HG02678 (cell line): ENCODE measurements around the gene CRIM1.

Experiments
- ATAC-seq: cut with Tn5 transposase; IDR thresholded peaks from one replicate; pipeline ENCODE4 v1.9.1; 2021; ENCODE audit warnings: mild to moderate bottlenecking, moderate library complexity; ENCODE audit not compliant: unreplicated experiment

Gene CRIM1

GRCh38 chr2:36477746-36478145, 122.2 kb downstream of the CRIM1 start:
- ATAC-seq = peak; percentile 23

GRCh38 chr2:36478332-36478738, 122.8 kb downstream of the CRIM1 start:
- ATAC-seq = no peak

DNA sequence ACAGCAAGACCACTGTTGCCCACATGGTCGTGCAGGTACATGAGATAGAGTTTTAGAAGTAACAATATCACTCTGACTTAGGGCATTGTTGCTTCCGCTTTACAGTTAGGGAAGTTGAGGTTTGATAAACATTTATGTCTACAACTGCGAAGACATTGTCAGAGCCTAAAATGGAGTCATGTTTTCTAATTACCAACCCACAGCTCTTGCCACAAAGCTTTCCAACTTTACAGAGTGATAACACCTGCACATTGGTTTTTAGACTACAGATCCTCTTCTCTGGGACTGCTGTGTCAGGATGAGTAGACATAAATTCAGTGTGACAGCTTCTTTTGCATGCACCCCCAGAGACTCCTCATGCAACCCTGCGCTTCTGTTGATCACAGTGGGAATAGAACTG, 123.4 kb downstream of the CRIM1 start:
- ATAC-seq = no peak

- no peak for ATAC-seq
Measured at GRCh38 chr2:36479406-36479805, 123.8 kb downstream of the CRIM1 start.

GRCh38 chr2:36480028-36480427, 124.5 kb downstream of the CRIM1 start:
- no peak for ATAC-seq

DNA sequence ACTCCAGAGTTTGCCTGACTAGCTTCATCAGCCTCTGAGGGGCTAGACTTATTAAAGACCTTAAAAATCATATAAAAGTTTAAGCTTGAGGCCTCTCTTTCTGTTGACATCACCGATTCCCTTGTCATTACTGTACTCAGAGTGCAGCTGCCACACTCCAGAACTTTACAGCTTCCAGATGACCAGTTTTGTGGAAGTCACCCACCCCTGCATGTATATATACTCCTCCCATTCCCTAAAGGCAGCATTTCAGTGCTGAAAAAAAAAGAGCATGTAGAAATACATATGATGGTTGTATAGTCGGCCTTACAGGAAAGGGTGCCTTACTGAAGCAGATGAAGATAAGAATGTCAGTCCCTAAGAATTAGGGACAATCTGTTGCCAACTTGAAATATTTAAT, 125.1 kb downstream of the CRIM1 start:
- no peak for ATAC-seq

GRCh38 chr2:36481709-36482108, 126.1 kb downstream of the CRIM1 start:
- no peak for ATAC-seq

DNA sequence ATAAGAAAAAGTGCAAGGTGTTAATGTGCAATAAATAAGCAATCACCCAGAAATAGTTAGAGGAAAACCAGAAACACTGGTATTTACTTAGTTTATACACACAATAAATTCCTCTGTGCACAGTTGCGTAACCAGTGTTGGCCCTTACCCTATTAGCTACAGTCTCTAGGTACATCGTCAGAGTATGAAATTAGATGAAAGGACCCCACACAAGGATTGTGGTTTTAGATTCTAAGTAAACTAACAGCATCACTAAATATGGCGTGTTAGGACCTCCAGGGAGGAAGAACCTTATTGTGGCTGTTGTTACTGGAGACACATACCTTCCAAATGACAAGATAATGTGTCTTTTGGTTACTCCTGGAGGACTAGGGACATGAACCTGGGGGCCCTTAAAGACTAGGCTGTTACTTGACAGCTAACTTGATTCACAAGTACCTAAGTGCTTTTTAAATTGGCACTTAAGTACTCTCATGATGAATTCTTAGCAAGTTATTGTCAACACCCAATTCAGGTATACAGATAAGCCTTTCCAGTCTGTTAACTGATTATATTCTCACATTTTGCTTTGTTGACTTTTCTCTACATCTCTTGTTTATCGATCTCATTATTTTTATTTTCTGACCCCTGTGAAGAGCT, 127.1 kb downstream of the CRIM1 start:
- no peak for ATAC-seq

GRCh38 chr2:36483290-36483689, 127.7 kb downstream of the CRIM1 start:
- no peak for ATAC-seq

- ATAC-seq = no peak
Measured at GRCh38 chr2:36484454-36484853, 128.9 kb downstream of the CRIM1 start.

DNA sequence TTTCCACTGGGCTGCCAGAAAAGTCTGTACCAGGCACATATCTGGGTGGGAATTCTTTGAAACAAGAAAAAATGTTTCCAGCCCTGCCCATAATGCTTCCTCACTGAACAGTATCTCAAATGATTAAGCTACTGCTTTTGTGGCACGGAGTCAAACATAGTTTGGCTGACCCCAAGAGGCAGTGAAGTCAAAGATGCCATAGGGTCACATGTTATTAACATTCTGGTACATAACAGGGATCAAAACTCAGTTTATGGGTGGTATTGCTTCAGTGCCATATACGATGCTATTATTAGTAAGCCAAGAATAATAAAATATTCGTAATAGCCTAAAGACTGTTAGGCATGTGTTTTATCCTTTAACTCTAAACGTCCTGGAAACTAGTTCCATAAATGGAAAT, 129.9 kb downstream of the CRIM1 start:
- no peak for ATAC-seq

DNA sequence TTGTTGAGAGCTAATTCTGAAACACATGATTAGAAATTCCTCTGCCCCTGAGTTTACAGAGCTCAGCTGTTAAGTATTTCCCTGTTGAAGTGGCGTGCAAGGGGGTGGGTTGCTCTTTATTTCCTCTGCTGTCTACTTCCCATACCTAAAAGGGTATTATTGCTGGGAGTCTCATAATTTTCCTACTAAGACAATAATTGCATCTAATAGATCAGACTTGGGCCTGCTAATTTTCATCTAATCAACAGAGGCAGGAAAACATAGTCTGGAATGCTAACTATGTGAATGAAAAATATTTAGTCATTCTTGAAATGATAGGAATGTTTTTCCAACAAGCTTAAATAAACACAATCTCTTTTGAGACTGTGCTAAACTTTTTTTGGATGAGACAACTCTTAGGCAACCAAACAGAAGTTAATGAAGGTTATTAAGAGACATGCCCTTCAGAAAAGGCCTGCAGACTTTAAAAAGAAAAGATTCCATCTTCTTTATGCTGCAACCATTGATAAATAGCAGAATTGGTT, 131.0 kb downstream of the CRIM1 start:
- no peak for ATAC-seq

DNA sequence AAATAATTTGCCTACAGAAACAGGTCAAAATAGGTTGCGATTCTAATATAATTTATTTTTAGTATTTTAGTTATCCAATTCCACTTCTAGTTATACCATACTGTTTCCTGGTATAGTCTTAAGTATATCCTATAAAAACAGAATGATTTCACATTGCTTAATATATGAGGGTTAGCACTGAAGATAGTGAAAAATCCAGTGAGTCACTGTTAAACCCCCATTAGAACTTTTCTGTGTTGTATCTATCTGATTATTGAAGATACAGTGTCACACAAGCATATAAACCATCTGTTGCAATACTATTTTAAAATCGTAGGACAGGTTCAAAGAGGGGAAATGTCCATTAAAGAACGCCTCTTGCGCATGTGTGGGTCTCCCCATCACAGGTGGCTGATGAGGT, 132.4 kb downstream of the CRIM1 start:
- no peak for ATAC-seq

DNA sequence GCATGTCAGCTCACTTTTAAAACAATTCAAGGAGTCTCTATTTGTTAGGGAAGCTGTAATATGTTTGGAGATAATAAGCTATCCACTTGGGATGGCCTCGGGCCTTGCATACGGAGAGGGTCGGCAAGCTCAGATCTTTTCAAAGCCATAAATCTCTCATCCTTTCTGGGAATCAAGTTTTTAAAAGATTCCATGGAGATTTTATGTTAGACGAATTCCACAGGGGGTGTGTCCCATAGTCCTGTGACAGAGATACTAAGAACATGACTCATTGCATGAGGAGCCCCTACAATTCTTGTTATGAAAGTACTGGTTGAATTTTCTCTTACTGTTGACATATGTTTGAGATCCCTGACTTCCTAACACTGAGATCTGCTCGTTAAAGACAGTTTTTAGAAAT, 133.7 kb downstream of the CRIM1 start:
- no peak for ATAC-seq

GRCh38 chr2:36490749-36491148, 135.2 kb downstream of the CRIM1 start:
- ATAC-seq = no peak

DNA sequence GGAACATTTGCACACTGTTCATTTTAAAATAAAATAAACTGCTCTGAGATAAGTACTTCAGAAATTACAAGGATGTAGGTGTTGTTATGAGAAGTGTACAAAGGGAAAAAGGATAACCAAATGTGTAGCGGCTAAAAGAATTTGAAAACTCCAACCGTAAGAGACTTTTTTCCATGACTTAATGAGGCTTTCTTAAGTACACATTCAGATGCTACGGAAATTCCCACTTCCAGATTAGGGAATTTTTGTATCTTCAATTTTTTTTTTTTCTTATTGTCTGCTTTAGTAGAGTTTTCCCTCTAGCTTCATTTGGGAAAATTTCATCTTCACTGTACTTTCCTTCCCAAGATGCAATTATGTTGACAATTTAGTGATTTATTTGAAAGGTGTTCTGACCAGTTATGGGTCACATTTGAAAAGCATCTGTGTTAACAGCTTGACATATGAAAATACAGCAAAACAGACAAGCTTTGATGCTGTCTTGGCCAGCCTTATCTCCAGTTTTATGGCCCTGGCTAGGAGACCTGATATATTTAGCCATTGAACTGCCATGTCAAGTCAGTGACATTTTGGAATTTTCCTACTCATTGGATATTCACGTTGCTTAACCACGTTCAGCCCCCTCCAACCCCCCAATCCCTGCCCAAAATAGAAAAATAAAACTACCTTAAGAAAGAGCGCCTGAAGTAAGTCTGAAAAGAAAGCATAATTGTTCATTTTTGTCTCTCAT, 136.8 kb downstream of the CRIM1 start:
- no peak for ATAC-seq

DNA sequence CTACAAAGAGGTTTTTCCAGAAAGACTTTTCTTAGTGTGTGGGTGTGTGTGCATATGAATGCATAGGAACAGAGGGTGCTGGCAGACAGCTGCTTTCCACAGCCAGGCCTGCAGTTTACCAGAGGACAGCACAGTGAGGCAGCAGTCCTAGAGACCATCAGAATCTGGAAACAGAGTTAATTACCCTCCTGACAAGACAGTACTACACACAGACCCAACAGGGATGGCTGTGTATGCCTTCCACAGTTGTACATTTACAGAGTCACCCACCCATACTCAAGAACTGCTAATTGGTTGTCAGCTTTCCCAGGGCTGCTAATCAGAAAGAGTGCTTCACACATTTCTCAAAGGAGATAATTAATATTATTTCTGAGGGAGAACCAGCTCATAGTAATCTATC, 137.7 kb downstream of the CRIM1 start:
- ATAC-seq = no peak

GRCh38 chr2:36497570-36498163, 142.1 kb downstream of the CRIM1 start:
- ATAC-seq = no peak

DNA sequence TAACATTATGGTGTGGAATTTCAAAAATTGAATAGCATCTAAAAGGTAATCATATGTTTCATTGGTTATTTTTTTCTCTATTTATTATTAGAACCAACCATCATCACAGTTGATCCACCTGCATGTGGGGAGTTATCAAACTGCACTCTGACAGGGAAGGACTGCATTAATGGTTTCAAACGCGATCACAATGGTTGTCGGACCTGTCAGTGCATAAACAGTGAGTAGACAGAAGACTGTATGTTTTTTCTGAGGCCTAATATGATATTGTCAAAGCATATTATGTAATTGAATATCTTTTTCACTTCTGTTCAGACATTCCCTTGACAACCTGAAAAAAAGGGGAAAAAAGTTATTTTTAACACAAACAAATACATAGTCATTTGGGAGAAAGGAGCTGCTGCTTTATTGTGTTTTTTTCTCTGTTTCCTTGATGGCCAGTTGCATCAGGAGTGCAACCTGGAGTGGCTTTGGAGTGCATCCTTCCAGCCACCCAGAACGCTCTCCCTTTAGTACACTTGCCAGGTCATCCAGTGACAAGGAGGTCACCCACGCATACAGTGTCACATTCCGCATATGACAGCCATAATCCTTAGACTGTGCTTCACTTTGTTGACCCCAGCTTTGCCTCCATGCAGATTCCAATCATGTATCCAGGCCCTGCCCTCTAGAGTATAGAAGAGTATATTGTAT, 143.7 kb downstream of the CRIM1 start:
- ATAC-seq = no peak

DNA sequence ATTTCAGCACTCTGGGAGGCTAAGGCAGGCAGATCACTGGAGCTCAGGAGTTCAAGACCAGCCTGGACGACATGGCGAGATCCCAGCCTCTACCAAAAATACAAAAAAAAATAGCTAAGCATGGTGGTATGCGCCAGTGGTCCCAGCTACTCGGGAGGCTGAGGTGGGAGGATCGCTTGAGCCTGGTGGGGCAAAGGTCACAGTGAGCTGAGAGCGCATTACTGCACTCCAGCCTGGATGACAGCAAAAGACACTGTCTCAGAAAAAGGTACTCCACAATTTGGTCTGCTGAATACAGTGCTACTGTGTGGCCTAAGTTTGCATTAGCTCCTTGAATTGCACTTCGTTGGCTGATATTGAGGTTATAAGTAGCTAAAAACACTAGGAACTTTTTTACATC, 144.5 kb downstream of the CRIM1 start:
- ATAC-seq = no peak

DNA sequence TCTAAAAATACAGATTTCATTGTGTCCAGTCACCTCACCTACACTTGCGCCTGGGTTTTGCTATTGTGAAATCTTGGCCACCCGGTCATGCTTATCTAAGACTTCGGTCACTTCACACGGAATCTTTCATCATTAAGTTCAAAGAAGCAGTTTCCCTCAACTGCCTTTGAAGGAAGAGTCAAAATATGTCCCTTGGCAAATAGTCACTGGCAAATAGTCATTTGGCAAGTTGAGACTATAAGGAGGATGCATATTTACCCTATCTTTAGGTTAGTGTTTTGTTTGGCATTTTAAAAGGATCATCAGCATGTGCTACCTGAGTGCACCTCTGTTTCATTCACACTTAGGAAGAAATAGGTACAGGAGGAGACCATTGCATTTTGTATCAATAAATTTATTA, 146.5 kb downstream of the CRIM1 start:
- ATAC-seq = no peak

DNA sequence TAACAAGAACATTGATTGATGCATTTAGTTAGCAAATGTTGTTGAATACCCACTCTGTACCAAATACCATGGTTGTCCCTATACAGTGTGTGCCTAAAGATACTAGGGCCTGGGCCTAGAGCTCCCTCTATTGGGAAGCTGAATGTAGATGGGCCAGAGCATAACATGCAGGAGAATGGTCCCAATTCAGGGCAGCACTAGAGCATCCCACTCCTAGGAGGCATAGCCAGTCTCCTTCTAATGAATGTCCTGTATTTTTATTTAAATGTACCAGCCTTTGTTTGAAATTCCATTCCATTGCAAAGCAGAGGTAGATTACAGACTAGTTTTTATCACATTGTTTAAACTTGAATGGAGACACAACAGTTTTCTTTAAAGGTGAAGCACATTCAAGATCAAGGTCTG, 151.8 kb downstream of the CRIM1 start:
- ATAC-seq = peak; percentile 93
